Prostate gland (tissue), 2 donors: ENCODE results near the gene CBR1.

ENCODE experiments used
- CTCF ChIP-seq, 4 experiments: fragments of 200-600 bp in 2 of 4; fragments of 450-650 bp in 2 of 4; sonication (generic) in 2 of 4; IDR thresholded peaks; 1 replicate in 3 of 4; 2 replicates in 1 of 4; pipeline ENCODE4 v1.5.1; 2016 to 2019; ENCODE audit warnings: antibody characterized with exemption in 4 of 4, mild to moderate bottlenecking in 2 of 4, moderate library complexity in 2 of 4
- POLR2A ChIP-seq: fragments of 450-650 bp; IDR thresholded peaks from one replicate; pipeline ENCODE4 v1.6.1; 2016; ENCODE audit warnings: antibody characterized with exemption, mild to moderate bottlenecking

- TF ChIP-seq POLR2A (no peak), CTCF (IDR thresholded peaks at IDR 0.05) (peak in 3 of 4 experiments; percentile 34 to 39 (median 36))
Observed at GRCh38 chr21:36104317-36105300, 34.8 kb downstream of the CBR1 start.
